NCI-H446 (cell line): ENCODE results near the gene LYPD1.

ENCODE experiments used
- DNase-seq, 2 experiments: peaks; one replicate each; lab custom pipeline; 2025; lab: John Stamatoyannopoulos, UW

Gene LYPD1

GRCh38 chr2:132668189-132668823 is 1.7 kb downstream of the LYPD1 start:
- no peak for DNase-seq

- no peak for DNase-seq
Observed at GRCh38 chr2:132667706-132668105, 2.3 kb downstream of the LYPD1 start.

GRCh38 chr2:132665401-132666140 is 4.4 kb downstream of the LYPD1 start:
- no peak for DNase-seq

- no peak for DNase-seq
Observed at GRCh38 chr2:132664096-132664495, 5.9 kb downstream of the LYPD1 start.

GRCh38 chr2:132662732-132663131 is 7.3 kb downstream of the LYPD1 start:
- DNase-seq = no peak

GRCh38 chr2:132659331-132659730 is 10.7 kb downstream of the LYPD1 start:
- no peak for DNase-seq

GRCh38 chr2:132656266-132656975 is 13.6 kb downstream of the LYPD1 start:
- no peak for DNase-seq

GRCh38 chr2:132654968-132655367 is 15.0 kb downstream of the LYPD1 start:
- DNase-seq = no peak

GRCh38 chr2:132654335-132654734 is 15.7 kb downstream of the LYPD1 start:
- DNase-seq = no peak

- DNase-seq = no peak
Observed at GRCh38 chr2:132652474-132652873, 17.5 kb downstream of the LYPD1 start.

GRCh38 chr2:132651115-132652045 is 18.6 kb downstream of the LYPD1 start:
- DNase-seq = no peak

GRCh38 chr2:132646540-132647108 is 23.4 kb downstream of the LYPD1 start:
- DNase-seq = no peak

- DNase-seq = no peak
Observed at GRCh38 chr2:132645722-132646539, 24.1 kb downstream of the LYPD1 start.

GRCh38 chr2:132645176-132645575 is 24.8 kb downstream of the LYPD1 start:
- no peak for DNase-seq

- DNase-seq = no peak
Observed at GRCh38 chr2:132642415-132642814, 27.6 kb downstream of the LYPD1 start.

- no peak for DNase-seq
Observed at GRCh38 chr2:132641819-132642218, 28.2 kb downstream of the LYPD1 start.

- no peak for DNase-seq
Observed at GRCh38 chr2:132640116-132640515, 29.9 kb downstream of the LYPD1 start.

GRCh38 chr2:132638313-132639040 is 31.5 kb downstream of the LYPD1 start:
- no peak for DNase-seq

GRCh38 chr2:132636346-132636745 is 33.7 kb downstream of the LYPD1 start:
- DNase-seq = no peak

- DNase-seq = no peak
Observed at GRCh38 chr2:132633635-132634034, 36.4 kb downstream of the LYPD1 start.
